A549 (cell line): ENCODE measurements around the gene FAM24B.

Experiments used
- ATOH8 ChIP-seq: fragments of 250-450 bp; sonication (Bioruptor Pico); IDR thresholded peaks from 2 replicates; pipeline ENCODE4 v1.5.0; 2020; ENCODE audit warnings: low read depth, mild to moderate bottlenecking, moderate library complexity
- CBX8 ChIP-seq: fragments of 200-600 bp; sonication (generic); IDR thresholded peaks from 2 replicates; pipeline ENCODE4 v1.6.1; 2016
- CHD4 ChIP-seq: fragments of 200-600 bp; sonication (generic); IDR thresholded peaks from 2 replicates; pipeline ENCODE4 v1.6.1; 2016; ENCODE audit warnings: antibody characterized with exemption, mild to moderate bottlenecking, borderline replicate concordance
- CTCF ChIP-seq: fragments of >200 bp; sonication (Bioruptor Twin); formaldehyde crosslinking; IDR thresholded peaks from 3 replicates; pipeline ENCODE4 v1.5.1; 2016
- JUN ChIP-seq, 2 experiments: fragments of >200 bp; sonication (Bioruptor Twin); formaldehyde crosslinking; IDR thresholded peaks; 2 replicates in 1 of 2; 3 replicates in 1 of 2; pipeline ENCODE4 v1.6.1; 2016 to 2017
- KDM1A ChIP-seq: fragments of 200-600 bp; sonication (generic); IDR thresholded peaks from 2 replicates; pipeline ENCODE4 v1.6.1; 2016; ENCODE audit warnings: low read depth, mild to moderate bottlenecking
- MAFK ChIP-seq: fragments of 450-650 bp; IDR thresholded peaks from 2 replicates; pipeline ENCODE4 v1.6.1; 2014; ENCODE audit not compliant: partially characterized antibody
- NPAS2 ChIP-seq: fragments of 250-450 bp; sonication (Bioruptor Pico); IDR thresholded peaks from 2 replicates; pipeline ENCODE4 v1.8.0; 2022; ENCODE audit warnings: mild to moderate bottlenecking, moderate library complexity, borderline replicate concordance
- PHF8 ChIP-seq: fragments of 200-600 bp; sonication (generic); IDR thresholded peaks from 2 replicates; pipeline ENCODE4 v1.6.1; 2016; ENCODE audit warnings: low read depth, mild to moderate bottlenecking, antibody characterized with exemption, moderate library complexity, borderline replicate concordance
- POLR2A ChIP-seq: IDR thresholded peaks from 2 replicates; pipeline ENCODE4 v1.6.1; 2012; ENCODE audit warnings: mild to moderate bottlenecking, low read length
- RAD21 ChIP-seq, 2 experiments: fragments of >200 bp in 1 of 2; sonication (Bioruptor Twin) in 1 of 2; formaldehyde crosslinking in 1 of 2; IDR thresholded peaks in 1 of 2; conservative IDR thresholded peaks in 1 of 2; 2 replicates in 1 of 2; 3 replicates in 1 of 2; pipeline ENCODE4 v1.6.1; 2012 to 2018; ENCODE audit warnings: inconsistent platforms in 1 of 2
- REST ChIP-seq: fragments of 200-600 bp; sonication (generic); IDR thresholded peaks from 2 replicates; pipeline ENCODE4 v1.6.1; 2016; ENCODE audit warnings: antibody characterized with exemption, mild to moderate bottlenecking, moderate library complexity
- RFX5 ChIP-seq: fragments of 450-650 bp; IDR thresholded peaks from 2 replicates; pipeline ENCODE4 v1.7.1; 2014; ENCODE audit warnings: antibody characterized with exemption, mild to moderate bottlenecking, moderate library complexity
- ZSCAN20 ChIP-seq: fragments of 250-450 bp; sonication (Bioruptor Pico); IDR thresholded peaks from 2 replicates; pipeline ENCODE4 v1.8.0; 2022; ENCODE audit warnings: mild to moderate bottlenecking, moderate library complexity

- TF ChIP-seq POLR2A (no peak), CTCF (no peak), CHD4 (no peak), RAD21 (conservative IDR thresholded peaks at IDR 0.05 in 1 of 2, IDR thresholded peaks at IDR 0.05 in 1 of 2) (no peak), JUN (IDR thresholded peaks at IDR 0.05) (no peak), REST (no peak), MAFK (no peak), NPAS2 (CRISPR knock-in tag) (no peak), CBX8 (no peak), RFX5 (no peak), PHF8 (no peak), ZSCAN20 (CRISPR knock-in tag) (no peak), ATOH8 (CRISPR knock-in tag) (no peak), KDM1A (no peak)
Measured at GRCh38 chr10:122812751-122813150, 66.6 kb downstream of the FAM24B start.
